NCI-H2107 (cell line): ENCODE measurements around the gene ADAM8.
"Not testable (repeated sequence)": the region's sequence is repeated elsewhere in the genome, so short reads cannot be mapped to it uniquely, and the experiment has no call there.

Source experiments
- DNase-seq: peaks from one replicate; lab custom pipeline; 2025; lab: John Stamatoyannopoulos, UW

Gene ADAM8

GRCh38 chr10:133276435-133277201, at the start of gene ADAM8:
Gene ADAM8, minus strand, starts transcription at chr10:133276868. Its CDS starts 51 bp downstream, at chr10:133276817.
- no peak for DNase-seq

- DNase-seq, result no peak
Observed at GRCh38 chr10:133326223-133326551, 49.5 kb upstream of the ADAM8 start.

GRCh38 chr10:133325440-133326222, 49.0 kb upstream of the ADAM8 start:
- no peak for DNase-seq

- DNase-seq, result no peak
Observed at GRCh38 chr10:133324857-133325260, 48.2 kb upstream of the ADAM8 start.

- no peak for DNase-seq
Observed at GRCh38 chr10:133324198-133324792, 47.6 kb upstream of the ADAM8 start.

- DNase-seq, result not testable (repeated sequence)
Observed at GRCh38 chr10:133322064-133322709, 45.5 kb upstream of the ADAM8 start.

GRCh38 chr10:133320852-133321422, 44.3 kb upstream of the ADAM8 start:
- not testable (repeated sequence) for DNase-seq

GRCh38 chr10:133318494-133319127, 41.9 kb upstream of the ADAM8 start:
- peak; percentile 17 for DNase-seq

- no peak for DNase-seq
Observed at GRCh38 chr10:133316732-133317131, 40.1 kb upstream of the ADAM8 start.

GRCh38 chr10:133316266-133316665, 39.6 kb upstream of the ADAM8 start:
- no peak for DNase-seq

GRCh38 chr10:133315847-133316246, 39.2 kb upstream of the ADAM8 start:
- no peak for DNase-seq

GRCh38 chr10:133314911-133315310, 38.2 kb upstream of the ADAM8 start:
- DNase-seq, result no peak

GRCh38 chr10:133313192-133313591, 36.5 kb upstream of the ADAM8 start:
- DNase-seq, result no peak

- DNase-seq, result no peak
Observed at GRCh38 chr10:133312769-133313145, 36.1 kb upstream of the ADAM8 start.

GRCh38 chr10:133312016-133312768, 35.5 kb upstream of the ADAM8 start:
- no peak for DNase-seq

GRCh38 chr10:133311570-133311969, 34.9 kb upstream of the ADAM8 start:
- no peak for DNase-seq

GRCh38 chr10:133310789-133311188, 34.1 kb upstream of the ADAM8 start:
- no peak for DNase-seq

GRCh38 chr10:133310399-133310755, 33.7 kb upstream of the ADAM8 start:
- no peak for DNase-seq

GRCh38 chr10:133309720-133310398, 33.2 kb upstream of the ADAM8 start:
- DNase-seq, result no peak

GRCh38 chr10:133309100-133309719, 32.5 kb upstream of the ADAM8 start:
- DNase-seq, result peak; percentile 32
